Measurements from ENCODE around the gene CDH6.

CDH6 gene

DNA sequence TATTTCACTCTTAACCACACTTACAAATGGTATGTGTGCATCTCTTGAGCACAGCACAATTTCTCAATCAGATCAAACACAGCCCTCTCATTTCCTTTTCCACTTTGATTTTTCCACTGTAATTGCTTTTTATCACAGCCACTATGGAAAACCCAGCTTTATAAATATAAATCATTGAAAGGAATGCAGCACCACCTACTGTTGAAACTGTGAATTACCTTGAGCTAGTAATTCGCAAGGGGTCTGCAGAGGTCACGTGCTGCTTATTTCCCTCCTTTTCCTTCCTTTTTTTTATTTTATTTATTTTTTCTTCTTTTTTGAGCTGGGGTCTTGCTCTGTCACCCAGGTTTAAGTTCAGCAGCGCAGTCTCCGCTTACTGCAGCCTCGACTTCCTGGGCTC, 76.9 kb downstream of the CDH6 start:
- peak; percentile 52 for DNase-seq (ENCODE audit: low read depth)
- no peak overlapping the region for H3K4me3 ChIP-seq (ENCODE audit: low read depth, low read length)
- TF ChIP-seq, protein P1, sequence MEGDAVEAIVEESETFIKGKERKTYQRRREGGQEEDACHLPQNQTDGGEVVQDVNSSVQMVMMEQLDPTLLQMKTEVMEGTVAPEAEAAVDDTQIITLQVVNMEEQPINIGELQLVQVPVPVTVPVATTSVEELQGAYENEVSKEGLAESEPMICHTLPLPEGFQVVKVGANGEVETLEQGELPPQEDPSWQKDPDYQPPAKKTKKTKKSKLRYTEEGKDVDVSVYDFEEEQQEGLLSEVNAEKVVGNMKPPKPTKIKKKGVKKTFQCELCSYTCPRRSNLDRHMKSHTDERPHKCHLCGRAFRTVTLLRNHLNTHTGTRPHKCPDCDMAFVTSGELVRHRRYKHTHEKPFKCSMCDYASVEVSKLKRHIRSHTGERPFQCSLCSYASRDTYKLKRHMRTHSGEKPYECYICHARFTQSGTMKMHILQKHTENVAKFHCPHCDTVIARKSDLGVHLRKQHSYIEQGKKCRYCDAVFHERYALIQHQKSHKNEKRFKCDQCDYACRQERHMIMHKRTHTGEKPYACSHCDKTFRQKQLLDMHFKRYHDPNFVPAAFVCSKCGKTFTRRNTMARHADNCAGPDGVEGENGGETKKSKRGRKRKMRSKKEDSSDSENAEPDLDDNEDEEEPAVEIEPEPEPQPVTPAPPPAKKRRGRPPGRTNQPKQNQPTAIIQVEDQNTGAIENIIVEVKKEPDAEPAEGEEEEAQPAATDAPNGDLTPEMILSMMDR (IDR thresholded peaks at IDR 0.05; ENCODE audit: low read depth, low read length), result peak; percentile 55
- TF ChIP-seq MYC (IDR thresholded peaks at IDR 0.05; ENCODE audit: low read depth, low read length) (no peak), POLR2A (IDR thresholded peaks at IDR 0.05; ENCODE audit: extremely low read depth, insufficient read length) (no peak)
- TF ChIP-seq, protein P2, sequence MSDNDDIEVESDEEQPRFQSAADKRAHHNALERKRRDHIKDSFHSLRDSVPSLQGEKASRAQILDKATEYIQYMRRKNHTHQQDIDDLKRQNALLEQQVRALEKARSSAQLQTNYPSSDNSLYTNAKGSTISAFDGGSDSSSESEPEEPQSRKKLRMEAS (IDR thresholded peaks at IDR 0.05; ENCODE audit: low read depth, low read length), result peak; percentile 52

DNA sequence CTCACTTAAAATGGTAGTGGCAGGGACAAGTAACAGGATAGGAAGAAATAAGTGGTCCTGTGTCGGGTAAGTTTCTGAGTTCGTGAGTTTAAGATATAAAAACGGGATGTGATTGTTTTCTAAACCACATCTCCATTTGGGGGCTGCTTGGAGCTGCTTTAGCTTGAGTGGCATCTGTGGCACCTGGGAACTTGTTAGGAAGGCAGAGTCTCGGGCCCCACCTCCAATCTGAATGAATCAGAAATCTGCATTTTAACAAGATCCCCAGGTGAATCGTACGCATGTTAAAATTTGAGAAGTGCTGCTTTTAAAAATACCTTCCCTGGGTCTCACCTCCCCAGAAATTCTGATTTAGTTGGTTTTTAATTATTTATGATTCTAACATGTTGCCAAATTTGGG, 78.1 kb downstream of the CDH6 start:
- no peak overlapping the region for H3K4me3 ChIP-seq (ENCODE audit: low read depth, low read length)
- no peak for TF ChIP-seq POLR2A (IDR thresholded peaks at IDR 0.05; ENCODE audit: extremely low read depth, insufficient read length)
- no peak for TF ChIP-seq MYC (IDR thresholded peaks at IDR 0.05; ENCODE audit: low read depth, low read length)
- TF ChIP-seq, protein P1 (IDR thresholded peaks at IDR 0.05; ENCODE audit: low read depth, low read length), result no peak
- TF ChIP-seq, protein P2 (IDR thresholded peaks at IDR 0.05; ENCODE audit: low read depth, low read length), result no peak
- DNase-seq (ENCODE audit: low read depth), result no peak

DNA sequence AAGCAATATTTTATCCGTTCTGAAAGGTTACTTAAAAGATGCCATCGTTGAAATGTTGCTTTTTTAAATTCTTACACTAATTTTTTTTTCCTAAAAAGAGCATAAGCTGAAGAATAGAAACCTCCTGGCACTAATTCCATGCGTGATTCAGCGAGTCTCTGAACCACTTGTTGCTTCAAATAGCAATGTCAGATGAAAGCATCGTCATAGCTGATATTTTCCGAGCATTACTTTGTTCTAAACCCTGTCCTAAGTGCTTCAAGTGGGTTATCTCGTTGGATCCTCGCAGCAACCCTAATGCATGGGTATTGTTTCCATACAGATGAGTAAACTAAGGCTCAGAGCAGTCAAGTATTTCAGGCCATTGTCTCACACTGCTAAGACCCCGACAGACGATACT, 79.7 kb downstream of the CDH6 start:
- TF ChIP-seq, protein P1 (IDR thresholded peaks at IDR 0.05; ENCODE audit: low read depth, low read length), result no peak
- no peak for TF ChIP-seq POLR2A (IDR thresholded peaks at IDR 0.05; ENCODE audit: extremely low read depth, insufficient read length)
- DNase-seq (ENCODE audit: low read depth), result no peak
- no peak overlapping the region for H3K4me3 ChIP-seq (ENCODE audit: low read depth, low read length)

DNA sequence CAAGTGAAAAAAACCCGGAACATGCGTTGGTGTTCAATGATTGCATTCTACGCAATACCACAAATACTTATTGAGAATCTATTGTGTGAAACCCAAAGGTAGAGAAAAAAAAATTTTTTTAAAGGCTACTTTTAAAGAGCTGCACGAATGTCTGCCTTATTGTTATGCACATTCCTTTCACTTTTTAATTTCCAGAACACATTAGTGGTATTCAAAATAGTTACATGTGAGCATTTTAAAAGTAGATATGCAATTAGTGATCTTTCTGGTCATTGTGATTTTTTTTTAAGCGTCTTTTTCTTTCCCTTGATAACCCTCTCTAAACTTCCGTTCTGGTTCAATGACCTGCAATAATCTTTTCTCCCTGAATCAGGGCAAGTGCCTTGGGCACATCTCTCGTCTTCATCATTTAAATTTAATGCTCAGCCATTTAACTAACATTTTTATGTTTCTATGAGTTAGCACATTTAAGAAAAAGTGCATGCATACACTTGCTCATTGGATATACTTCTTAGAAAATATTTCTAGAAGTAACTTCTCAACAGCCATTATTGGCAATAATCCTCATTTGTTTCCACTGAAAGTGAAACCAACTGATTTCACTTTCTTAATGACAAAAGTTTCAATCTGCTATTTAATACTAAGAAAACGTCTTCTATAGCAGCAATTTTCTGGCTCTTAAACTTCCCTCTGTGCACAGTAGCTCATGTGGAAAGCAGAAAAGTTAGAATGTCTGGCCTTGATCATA, 80.3 kb downstream of the CDH6 start:
- no peak for DNase-seq (ENCODE audit: low read depth)
- H3K4me3 ChIP-seq (ENCODE audit: low read depth, low read length), result no peak overlapping the region

DNA sequence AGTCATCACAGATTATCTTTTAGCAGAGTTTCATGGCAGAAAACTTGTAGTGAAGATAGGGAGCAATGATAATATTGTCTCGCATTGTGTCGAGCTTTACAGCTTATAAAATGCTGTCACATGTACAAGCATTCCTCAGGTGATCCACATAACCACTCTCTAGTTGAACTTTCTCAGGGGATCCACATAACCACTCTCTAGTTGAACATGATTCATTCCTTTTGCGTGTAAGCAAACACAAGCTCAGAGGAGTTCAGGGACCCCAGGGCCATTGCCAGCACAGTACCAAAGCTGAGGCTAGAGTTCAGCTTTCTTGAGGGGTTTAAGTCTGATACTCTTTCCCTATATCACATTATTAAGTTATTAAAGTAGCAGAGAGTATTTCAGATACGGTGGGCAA, 86.7 kb downstream of the CDH6 start:
- H3K4me3 ChIP-seq (ENCODE audit: low read depth, low read length), result no peak overlapping the region
- TF ChIP-seq, protein P2 (IDR thresholded peaks at IDR 0.05; ENCODE audit: low read depth, low read length), result no peak
- TF ChIP-seq POLR2A (IDR thresholded peaks at IDR 0.05; ENCODE audit: extremely low read depth, insufficient read length) (no peak), MYC (IDR thresholded peaks at IDR 0.05; ENCODE audit: low read depth, low read length) (no peak)
- TF ChIP-seq, protein P1 (IDR thresholded peaks at IDR 0.05; ENCODE audit: low read depth, low read length), result no peak
- DNase-seq (ENCODE audit: low read depth), result no peak

More for the DNA sequence above, 80.3 kb downstream of the CDH6 start:
- no peak for TF ChIP-seq MYC (IDR thresholded peaks at IDR 0.05; ENCODE audit: low read depth, low read length)
- TF ChIP-seq POLR2A (IDR thresholded peaks at IDR 0.05; ENCODE audit: extremely low read depth, insufficient read length), result no peak
- TF ChIP-seq, protein P2 (IDR thresholded peaks at IDR 0.05; ENCODE audit: low read depth, low read length), result no peak
- TF ChIP-seq, protein P1 (IDR thresholded peaks at IDR 0.05; ENCODE audit: low read depth, low read length), result no peak

Data from NB4 (cell line).